ENCODE results near the gene NAP1L1. TPM values are rescaled to one million over a fixed set of nuclear protein-coding genes. Genes with fewer than 3 reads are reported as not detected.

The NAP1L1 gene, protein sequence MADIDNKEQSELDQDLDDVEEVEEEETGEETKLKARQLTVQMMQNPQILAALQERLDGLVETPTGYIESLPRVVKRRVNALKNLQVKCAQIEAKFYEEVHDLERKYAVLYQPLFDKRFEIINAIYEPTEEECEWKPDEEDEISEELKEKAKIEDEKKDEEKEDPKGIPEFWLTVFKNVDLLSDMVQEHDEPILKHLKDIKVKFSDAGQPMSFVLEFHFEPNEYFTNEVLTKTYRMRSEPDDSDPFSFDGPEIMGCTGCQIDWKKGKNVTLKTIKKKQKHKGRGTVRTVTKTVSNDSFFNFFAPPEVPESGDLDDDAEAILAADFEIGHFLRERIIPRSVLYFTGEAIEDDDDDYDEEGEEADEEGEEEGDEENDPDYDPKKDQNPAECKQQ
- polyA plus RNA-seq (ENCODE audit: insufficient read length), result 411 TPM

- peak; percentile 96 for DNase-seq
These were observed at the start of gene NAP1L1 for GRCh38 chr12:76083904-76084862. NAP1L1 (minus strand) TSS chr12:76084685; CDS start chr12:76074219, 10,466 bp downstream.

GRCh38 chr12:76127588-76127987, 43.1 kb upstream of the NAP1L1 start:
- no peak for DNase-seq

- DNase-seq, result no peak
These were observed 40.0 kb upstream of the NAP1L1 start for GRCh38 chr12:76124456-76124855.

GRCh38 chr12:76123259-76124212, 39.1 kb upstream of the NAP1L1 start:
- no peak for DNase-seq

DNA sequence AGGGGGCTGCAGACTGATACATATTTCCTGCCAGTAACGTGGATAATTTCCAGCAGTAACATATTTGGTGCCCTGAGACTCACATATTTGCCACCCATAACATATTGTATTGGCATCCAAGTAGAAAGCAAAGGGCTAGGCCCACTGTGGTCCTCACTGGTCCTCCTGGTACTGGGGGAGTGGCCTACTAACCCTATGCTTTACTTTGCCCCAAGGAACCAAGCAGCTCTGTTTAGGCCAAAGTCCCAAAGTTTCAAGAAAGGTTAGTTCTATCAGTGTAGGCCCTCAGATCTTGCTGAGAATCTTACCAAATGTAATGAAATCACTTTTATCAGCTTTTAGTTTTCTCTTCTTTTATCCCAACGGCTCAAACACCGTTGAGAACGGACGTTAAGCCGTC, 35.4 kb upstream of the NAP1L1 start:
- no peak for DNase-seq

GRCh38 chr12:76117751-76118150, 33.3 kb upstream of the NAP1L1 start:
- no peak for DNase-seq

- no peak for DNase-seq
These were observed 32.7 kb upstream of the NAP1L1 start for GRCh38 chr12:76117067-76117691.

- no peak for DNase-seq
These were observed 29.6 kb upstream of the NAP1L1 start for GRCh38 chr12:76113800-76114757.

DNA sequence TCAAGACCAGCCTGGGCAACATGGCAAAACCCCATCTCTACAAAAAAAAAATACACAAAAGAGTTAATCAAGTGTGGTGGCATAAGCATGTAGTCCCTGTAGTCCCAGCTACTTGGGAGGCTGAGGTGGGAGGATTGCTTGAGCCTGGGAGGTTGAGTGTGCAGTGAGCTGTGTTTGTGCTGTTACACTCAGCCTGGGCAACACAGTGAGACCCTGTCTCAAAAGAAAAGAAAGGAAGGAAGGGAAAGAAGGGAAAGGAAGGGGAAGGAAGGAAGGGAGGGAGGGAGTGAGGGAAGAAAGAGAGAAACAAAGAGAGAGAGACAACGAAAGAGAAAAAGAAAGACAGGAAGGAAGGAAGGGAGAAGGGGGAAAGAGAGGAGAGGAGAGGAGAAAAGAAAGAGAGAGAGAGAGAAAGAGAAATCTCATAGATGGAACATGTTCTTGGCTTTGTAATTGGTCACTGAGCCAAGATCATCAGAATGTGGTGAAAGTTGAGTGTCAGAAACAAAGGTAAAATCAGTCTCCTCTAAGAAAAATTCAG, 26.8 kb upstream of the NAP1L1 start:
- DNase-seq, result no peak

GRCh38 chr12:76109879-76110278, 25.4 kb upstream of the NAP1L1 start:
- no peak for DNase-seq

DNA sequence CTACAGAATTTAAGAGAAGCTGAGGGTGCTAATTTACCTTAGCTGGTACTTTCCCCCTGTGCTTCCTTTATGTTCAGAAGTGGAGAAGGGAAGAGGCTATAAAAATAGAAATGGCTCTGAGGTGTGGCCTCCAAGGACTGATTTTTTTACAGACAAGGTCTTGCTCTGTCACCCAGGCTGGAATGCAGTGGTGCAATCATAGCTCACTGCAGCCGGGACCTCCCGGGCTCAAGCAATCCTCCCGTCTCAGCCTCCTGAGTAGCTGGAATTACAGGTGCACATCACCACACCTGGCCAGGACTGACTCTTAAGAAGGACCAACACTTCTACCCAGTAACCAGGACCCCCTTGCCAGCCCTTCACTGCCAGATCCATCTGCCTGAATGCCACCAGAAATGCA, 23.9 kb upstream of the NAP1L1 start:
- no peak for DNase-seq

GRCh38 chr12:76106631-76107030, 22.1 kb upstream of the NAP1L1 start:
- no peak for DNase-seq

DNA sequence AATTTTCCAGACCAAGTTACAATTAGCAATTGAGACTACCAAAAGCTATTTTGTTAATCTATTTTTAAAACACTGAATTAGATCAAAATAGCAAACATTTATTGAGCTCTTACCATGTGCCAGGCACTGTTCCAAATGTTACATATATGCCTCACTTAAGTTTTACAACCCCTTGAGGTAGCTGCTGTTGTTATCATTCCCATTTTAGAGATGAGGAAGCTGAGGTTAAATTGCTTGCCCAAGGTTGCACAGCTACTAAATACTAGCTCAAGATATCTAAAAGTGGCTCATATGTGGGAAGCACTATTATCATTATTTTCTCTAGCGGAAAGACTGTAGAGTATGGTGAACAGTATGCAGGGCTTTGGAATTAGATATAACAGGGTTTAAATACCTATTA, 19.5 kb upstream of the NAP1L1 start:
- no peak for DNase-seq

- DNase-seq, result no peak
These were observed 17.4 kb upstream of the NAP1L1 start for GRCh38 chr12:76101739-76102385.

DNA sequence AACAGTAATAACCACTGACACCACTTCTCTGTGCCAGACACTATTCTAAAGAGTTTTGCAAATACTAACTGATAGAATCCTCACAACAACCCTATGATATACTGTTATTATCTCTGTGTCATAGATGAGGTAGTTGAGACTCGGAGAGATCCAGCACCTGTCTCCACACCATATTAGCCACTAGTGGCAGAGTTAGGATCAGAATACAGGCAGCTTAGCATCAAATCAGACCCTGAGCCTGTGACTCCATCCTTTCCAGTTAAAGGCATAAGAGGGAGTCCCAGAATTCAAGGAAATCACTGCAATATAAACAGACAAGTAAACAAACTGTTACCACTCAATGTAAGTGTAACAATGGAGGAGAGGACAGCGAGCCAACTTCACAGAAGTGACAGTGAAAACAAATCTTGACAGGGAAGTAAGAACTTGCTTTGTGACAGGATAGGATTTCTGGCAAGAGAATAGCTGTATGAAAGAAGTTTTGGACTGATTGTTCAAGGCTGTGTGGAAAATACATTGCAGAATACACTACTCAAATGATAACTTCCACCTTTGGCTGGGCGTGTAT, 11.7 kb upstream of the NAP1L1 start:
- no peak for DNase-seq

GRCh38 chr12:76094754-76095153, 10.3 kb upstream of the NAP1L1 start:
- DNase-seq, result no peak

- DNase-seq, result no peak
These were observed 6.8 kb upstream of the NAP1L1 start for GRCh38 chr12:76091246-76091754.

GRCh38 chr12:76085520-76085868, 1.0 kb upstream of the NAP1L1 start:
- peak; percentile 21 for DNase-seq

DNA sequence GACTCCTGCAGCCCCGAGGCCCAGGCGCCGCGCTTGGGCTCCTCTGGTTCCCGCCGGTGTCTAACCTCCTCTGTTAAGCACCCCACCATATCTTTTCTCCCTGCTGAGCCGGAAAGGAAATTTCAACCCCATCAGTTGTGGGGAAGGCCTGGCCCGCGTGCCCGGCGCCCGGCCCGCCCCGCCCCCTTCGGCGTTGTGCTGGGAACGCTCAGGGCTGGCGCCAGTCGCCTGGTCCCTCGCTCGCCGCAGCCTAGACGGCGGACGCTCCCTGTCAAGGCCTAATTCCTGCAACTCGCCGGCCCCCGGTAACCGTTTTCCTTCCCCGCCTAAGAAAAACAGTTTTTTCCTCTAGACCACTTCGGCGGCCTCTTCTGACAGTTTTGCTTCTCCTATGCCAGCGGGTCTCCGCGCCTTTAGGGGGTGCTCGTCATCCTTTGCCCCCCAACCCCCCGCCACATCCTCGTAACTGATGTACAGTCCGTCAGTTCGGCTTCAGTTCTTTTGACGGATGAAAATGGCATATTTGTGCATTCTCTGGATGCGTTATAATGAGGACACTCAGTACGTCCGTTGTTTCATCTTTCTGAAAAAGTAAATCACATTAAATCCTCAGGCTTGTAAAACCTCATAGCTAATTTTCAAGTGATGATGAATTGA, 506 bp upstream of the NAP1L1 start:
- DNase-seq, result peak; percentile 90

Measured in hindlimb muscle (tissue), 1 donor.